ENCODE results near the gene OAS2. TPM values are rescaled to one million over a fixed set of nuclear protein-coding genes. Genes with fewer than 3 reads are reported as not detected.

Gene OAS2
- total and polyA plus RNA-seq, 2 of the 4 experiments (the other 2 are of a cell fraction), result under 0.01 TPM; not detected in 1

DNA sequence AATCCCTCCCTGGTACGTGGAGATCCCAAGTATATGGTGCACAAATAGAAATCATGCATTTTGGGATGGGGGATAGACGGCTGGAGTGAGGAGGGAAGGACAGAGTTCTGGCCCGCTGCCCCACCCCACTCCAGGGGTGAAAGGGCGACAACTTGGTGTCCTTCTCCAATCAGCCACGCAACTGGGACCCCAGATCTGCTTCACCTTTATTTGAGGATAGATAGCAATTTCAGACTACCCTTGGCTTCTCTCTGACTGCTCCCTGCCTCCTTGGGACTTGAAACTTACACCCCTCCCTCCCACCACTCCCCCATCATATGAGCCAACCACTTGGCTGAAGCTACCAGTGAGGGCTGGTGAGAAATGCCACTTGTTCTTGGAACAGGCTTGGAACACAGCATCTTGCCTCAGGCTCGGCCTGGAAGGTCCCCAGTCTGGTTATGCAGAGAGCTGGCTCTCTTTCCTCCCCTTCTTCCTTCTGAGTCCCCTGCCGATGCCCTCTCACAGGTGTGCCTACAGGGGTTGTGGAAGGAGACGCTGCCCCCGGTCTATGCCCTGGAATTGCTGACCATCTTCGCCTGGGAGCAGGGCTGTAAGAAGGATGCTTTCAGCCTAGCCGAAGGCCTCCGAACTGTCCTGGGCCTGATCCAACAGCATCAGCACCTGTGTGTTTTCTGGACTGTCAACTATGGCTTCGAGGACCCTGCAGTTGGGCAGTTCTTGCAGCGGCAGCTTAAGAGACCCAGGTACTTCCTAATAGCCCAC lies 31.9 kb upstream of the OAS2 start:
- dilution Hi-C loops (cut with HindIII; ENCODE audit: low sequenced_read_pairs, unreplicated experiment), result no loop called here
- in situ Hi-C loops (cut with MboI; ENCODE audit: low sequenced_read_pairs), result no loop called here

More for the DNA sequence above, 31.9 kb upstream of the OAS2 start:
- Histone ChIP-seq H2AK9ac (replicated peaks; ENCODE audit: low read depth, low read length, poor library complexity) (no peak overlapping the region), H3K4me1 (ENCODE audit: control insufficient read depth, insufficient read depth, low read length) (no peaks in the 10 kb centered on the region), H3K4ac (ENCODE audit: low read depth, low read length) (no peak overlapping the region), H2BK120ac (ENCODE audit: low read depth, low read length) (no peak overlapping the region), H3K4me3 (ENCODE audit: insufficient read depth, low read depth, low read length) (no peak overlapping the region), H2BK15ac (ENCODE audit: low read depth, low read length) (no peak overlapping the region), H3K36me3 (ENCODE audit: control insufficient read depth, insufficient read depth, low read length) (no peaks in the 10 kb centered on the region), H3K9me3 (ENCODE audit: control insufficient read depth, insufficient read depth, low read length) (no peaks in the 10 kb centered on the region), H3K79me1 (ENCODE audit: low read depth in 1 of 2, low read length in 2 of 2) (no peaks in the 10 kb centered on the region), H3K56ac (ENCODE audit: extremely low read depth, insufficient read depth, low read length) (no peak overlapping the region), H3K27me3 (ENCODE audit: control insufficient read depth, insufficient read depth, low read length) (no peaks in the 10 kb centered on the region), H4K8ac (ENCODE audit: low read depth in 2 of 2, low read length in 2 of 2) (no peak overlapping the region), H3K14ac (replicated peaks; ENCODE audit: low read depth, low read length) (no peak overlapping the region), H3K18ac (ENCODE audit: low read depth, low read length) (no peak overlapping the region), H2AK5ac (ENCODE audit: low read depth, low read length) (no peak overlapping the region), H3K9ac (ENCODE audit: low read depth, low read length) (no peak overlapping the region), H2AFZ (replicated peaks; ENCODE audit: low read length, poor library complexity) (no peak overlapping the region), H2BK20ac (ENCODE audit: low read depth, low read length) (no peak overlapping the region), H4K5ac (ENCODE audit: low read depth, low read length) (no peak overlapping the region), H3K23ac (ENCODE audit: low read depth, low read length) (no peak overlapping the region), H2BK5ac (ENCODE audit: low read depth, low read length, poor library complexity, severe bottlenecking) (no peak overlapping the region), H4K20me1 (ENCODE audit: insufficient read depth, low read length) (no peaks in the 10 kb centered on the region), H3K27ac (ENCODE audit: insufficient read depth, low read length) (no peak overlapping the region), H3K9me1 (ENCODE audit: insufficient read depth, low read length) (0 out of 2 replicates have a peak, but pooled peaks cover 3% of the 10 kb centered on the region), H4K91ac (ENCODE audit: insufficient read depth, low read depth, low read length) (no peak overlapping the region), H3K4me2 (ENCODE audit: low read depth, low read length) (no peak overlapping the region)
- ATAC-seq (ENCODE audit: low read depth) (no peak), DNase-seq (no peak)
- TF ChIP-seq RCOR1 (IDR thresholded peaks at IDR 0.05; ENCODE audit: insufficient replicate concordance, low read length), result no peak
- TF ChIP-seq FOS (IDR thresholded peaks at IDR 0.05; ENCODE audit: low read depth, low read length), result no peak
- no peak for TF ChIP-seq RAD21 (IDR thresholded peaks at IDR 0.05; ENCODE audit: low read length)
- TF ChIP-seq CHD1 (IDR thresholded peaks at IDR 0.05; ENCODE audit: low read depth, low read length), result no peak
- TF ChIP-seq NFE2L2 (IDR thresholded peaks at IDR 0.05; ENCODE audit: low read depth, low read length), result no peak
- no peak for TF ChIP-seq ELK1 (IDR thresholded peaks at IDR 0.05; ENCODE audit: borderline replicate concordance, low read depth, low read length)
- TF ChIP-seq MXI1 (IDR thresholded peaks at IDR 0.05; ENCODE audit: borderline replicate concordance, low read depth, low read length), result no peak
- WGBS, 2 experiments (ENCODE audit: extremely low coverage in 2 of 2, insufficient read length in 1 of 2), result 75% methylated on average over 4 of the region's 14 CpGs; no CpG with 5 or more reads in 1 of the 2 experiments
- POLR2A ChIA-PET (ENCODE audit: unreplicated experiment), result no interaction called here
- intact Hi-C loops (cut with micrococcal nuclease), result no loop called here
- CTCF ChIA-PET, result no interaction called here
- no TSS peak for BruUV-seq (replicated peaks)
